Stomach (tissue), 9 donors: ENCODE data around the gene CASKIN2. TPM values are rescaled to one million over a fixed set of nuclear protein-coding genes. Genes with fewer than 3 reads are reported as not detected.

Experiments
- DNase-seq, 2 donors: peaks; one replicate each; pipeline versions ENCODE4 v3.0.0 to v3.0.0-alpha.2; 2013 to 2019
- H3K27ac ChIP-seq, 5 donors: fragments of 200-600 bp in 4 of 5; sonication (generic) in 4 of 5; one replicate each; pipeline ENCODE4 v1.5.1; 2013 to 2019; ENCODE audit warnings: mild to moderate bottlenecking in 1 of 5, moderate library complexity in 1 of 5
- H3K27me3 ChIP-seq, 3 donors: fragments of 200-600 bp; sonication (generic); one replicate each; pipeline ENCODE4 v1.5.1; 2017 to 2019; ENCODE audit warnings: mixed run types in 1 of 3
- H3K36me3 ChIP-seq, 4 donors: fragments of 200-600 bp; sonication (generic); 1 replicate in 3 of 4; 2 replicates in 1 of 4; pipeline ENCODE4 v1.5.1; 2016 to 2019
- H3K4me1 ChIP-seq, 4 donors: fragments of 200-600 bp; sonication (generic); one replicate each; pipeline ENCODE4 v1.5.1; 2016 to 2019
- H3K4me3 ChIP-seq, 4 donors: fragments of 200-600 bp; sonication (generic) in 3 of 4; one replicate each; pipeline ENCODE4 v1.5.1; 2016 to 2019; ENCODE audit warnings: mild to moderate bottlenecking in 1 of 4
- H3K9me3 ChIP-seq, 4 donors: fragments of 200-600 bp; sonication (generic); one replicate each; pipeline ENCODE4 v1.5.1; 2016 to 2019
- CTCF ChIP-seq, 7 experiments: fragments of 450-650 bp in 4 of 7; fragments of 200-600 bp in 3 of 7; sonication (generic) in 3 of 7; IDR thresholded peaks; one replicate each; pipeline ENCODE4 v1.5.1; 2016 to 2019; ENCODE audit warnings: antibody characterized with exemption in 7 of 7, control low read depth in 2 of 7, mild to moderate bottlenecking in 1 of 7
- EP300 ChIP-seq: sonication (generic); formaldehyde crosslinking; IDR thresholded peaks from one replicate; pipeline ENCODE4 v1.6.1; 2017; ENCODE audit warnings: antibody characterized with exemption
- POLR2A ChIP-seq, 4 donors: fragments of 450-650 bp; IDR thresholded peaks; one replicate each; pipeline ENCODE4 v1.6.1; 2016; ENCODE audit warnings: antibody characterized with exemption in 4 of 4, control low read depth in 2 of 4, mild to moderate bottlenecking in 1 of 4, moderate library complexity in 1 of 4
- POLR2AphosphoS5 ChIP-seq, 3 donors: sonication (generic); formaldehyde crosslinking; IDR thresholded peaks; one replicate each; pipeline ENCODE4 v1.6.1; 2016; ENCODE audit warnings: antibody characterized with exemption in 3 of 3
- WGBS, 5 donors: extraction: QIAGEN DNeasy Blood & Tissue Kit in 3 of 5; methylation state at CpG; one replicate each; pipeline versions ENCODE4 v1.1.5 to v1.1.7; 2013 to 2018; 5-methylcytosine and 5-hydroxymethylcytosine counted together
- intact Hi-C: fragments of 100-400 bp; cut with DNase I; formaldehyde crosslinking; loops from one replicate; pipeline ENCODE4 v1.15.1; 2023; ENCODE audit warnings: low total_unique reads
- polyA plus RNA-seq, 3 donors: library from polyadenylated mRNA; stranded (reverse); fragments of 200-250 nt; gene quantifications; one replicate each; pipeline ENCODE4 v1.2.3, GENCODE V29; 2013
- total RNA-seq, 5 donors: library from RNA; depleted of rRNA; stranded (reverse); fragments of >200 nt; gene quantifications; one replicate each; pipeline versions ENCODE4 v1.1.0 to v1.2.3, GENCODE V29; 2014 to 2016
- donor health status: healthy with polysubstance abuse.
- donor health status: Bipolar disorder and iron deficiency.
- donor health status: healthy.

The CASKIN2 gene
- total and polyA plus RNA-seq, 8 donors = 5.4 to 27.4 (median 12.1) TPM

- Histone ChIP-seq H3K36me3 (peaks cover 55 to 100% (median 99%) of the 10 kb centered on the region in 4 donors), H3K27me3 (no peaks in the 10 kb centered on the region), H3K9me3 (no peaks in the 10 kb centered on the region), H3K4me1 (peaks cover 0 to 30% (median 7%) of the 10 kb centered on the region in 4 donors), H3K4me3 (no peak overlapping the region), H3K27ac (peak overlapping the region in 2 of 5 donors; percentile 42 to 64)
- no peak for DNase-seq
- whole genome bisulfite sequencing, 5 donors = 54 to 68% (median 59%) methylated on average over 16 of the region's 16 CpGs
- no peak for TF ChIP-seq POLR2AphosphoS5 (IDR thresholded peaks at IDR 0.05)
- TF ChIP-seq EP300 = no peak
- TF ChIP-seq CTCF (IDR thresholded peaks at IDR 0.05) = no peak
- TF ChIP-seq POLR2A (IDR thresholded peaks at IDR 0.05) = no peak
- intact Hi-C loops = no loop called here
Observed at GRCh38 chr17:75498726-75499213, 16.6 kb downstream of the CASKIN2 start.

GRCh38 chr17:75498039-75498725 is 17.2 kb downstream of the CASKIN2 start:
- peak overlapping the region in 2 of 5 donors; percentile 2 to 5 for H3K27ac ChIP-seq
- no peak overlapping the region for H3K4me3 ChIP-seq
- DNase-seq = no peak
- no peaks in the 10 kb centered on the region for H3K27me3 ChIP-seq
- TF ChIP-seq EP300 (no peak), POLR2AphosphoS5 (IDR thresholded peaks at IDR 0.05) (no peak), POLR2A (IDR thresholded peaks at IDR 0.05) (no peak), CTCF (IDR thresholded peaks at IDR 0.05) (no peak)
- H3K4me1 ChIP-seq = peaks cover 0 to 30% (median 7%) of the 10 kb centered on the region in 4 donors
- 63 to 80% (median 79%) methylated on average over 18 to 21 of the region's 21 CpGs for WGBS, 5 donors
- H3K36me3 ChIP-seq = peaks cover 57 to 100% (median 99%) of the 10 kb centered on the region in 4 donors
- no peaks in the 10 kb centered on the region for H3K9me3 ChIP-seq
- intact Hi-C loops = no loop called here

- 89 to 100% (median 91%) methylated on average over 3 to 11 of the region's 11 CpGs for WGBS, 5 donors
- DNase-seq = no peak
- no peaks in the 10 kb centered on the region for H3K27me3 ChIP-seq
- no peak overlapping the region for H3K4me3 ChIP-seq
- TF ChIP-seq CTCF (IDR thresholded peaks at IDR 0.05) (no peak), POLR2A (IDR thresholded peaks at IDR 0.05) (no peak), POLR2AphosphoS5 (IDR thresholded peaks at IDR 0.05) (no peak), EP300 (no peak)
- no peak overlapping the region for H3K27ac ChIP-seq
- no peaks in the 10 kb centered on the region for H3K9me3 ChIP-seq
- intact Hi-C loops = no loop called here
- H3K36me3 ChIP-seq = peaks cover 72 to 100% (median 100%) of the 10 kb centered on the region in 4 donors
- H3K4me1 ChIP-seq = peaks cover 0 to 17% (median 5%) of the 10 kb centered on the region in 4 donors
Observed at GRCh38 chr17:75496005-75496404, 19.3 kb downstream of the CASKIN2 start.

GRCh38 chr17:75494326-75494877 is 20.9 kb downstream of the CASKIN2 start:
- WGBS, 5 donors = 88 to 97% (median 92%) methylated on average over 12 to 14 of the region's 14 CpGs
- no peak for TF ChIP-seq CTCF (IDR thresholded peaks at IDR 0.05)
- TF ChIP-seq POLR2AphosphoS5 (IDR thresholded peaks at IDR 0.05) = no peak
- no peak for TF ChIP-seq POLR2A (IDR thresholded peaks at IDR 0.05)
- no peak for TF ChIP-seq EP300
- intact Hi-C loops = no loop called here
- H3K4me3 ChIP-seq = no peak overlapping the region
- H3K27ac ChIP-seq = no peak overlapping the region
- no peaks in the 10 kb centered on the region for H3K9me3 ChIP-seq
- no peak for DNase-seq
- peaks cover 11 to 27% (median 17%) of the 10 kb centered on the region in 4 donors for H3K4me1 ChIP-seq
- peaks cover 59 to 100% (median 94%) of the 10 kb centered on the region in 4 donors for H3K36me3 ChIP-seq
- no peaks in the 10 kb centered on the region for H3K27me3 ChIP-seq
